ENCODE measurements around the gene PPM1J. TPM values are rescaled to one million over a fixed set of nuclear protein-coding genes. Genes with fewer than 3 reads are reported as not detected.
A peak's percentile ranks its signal among the peaks of the same experiment; 100 is the strongest.

PPM1J gene
- total RNA-seq, 1 donor from 2014 or later = 2.5 TPM

DNA sequence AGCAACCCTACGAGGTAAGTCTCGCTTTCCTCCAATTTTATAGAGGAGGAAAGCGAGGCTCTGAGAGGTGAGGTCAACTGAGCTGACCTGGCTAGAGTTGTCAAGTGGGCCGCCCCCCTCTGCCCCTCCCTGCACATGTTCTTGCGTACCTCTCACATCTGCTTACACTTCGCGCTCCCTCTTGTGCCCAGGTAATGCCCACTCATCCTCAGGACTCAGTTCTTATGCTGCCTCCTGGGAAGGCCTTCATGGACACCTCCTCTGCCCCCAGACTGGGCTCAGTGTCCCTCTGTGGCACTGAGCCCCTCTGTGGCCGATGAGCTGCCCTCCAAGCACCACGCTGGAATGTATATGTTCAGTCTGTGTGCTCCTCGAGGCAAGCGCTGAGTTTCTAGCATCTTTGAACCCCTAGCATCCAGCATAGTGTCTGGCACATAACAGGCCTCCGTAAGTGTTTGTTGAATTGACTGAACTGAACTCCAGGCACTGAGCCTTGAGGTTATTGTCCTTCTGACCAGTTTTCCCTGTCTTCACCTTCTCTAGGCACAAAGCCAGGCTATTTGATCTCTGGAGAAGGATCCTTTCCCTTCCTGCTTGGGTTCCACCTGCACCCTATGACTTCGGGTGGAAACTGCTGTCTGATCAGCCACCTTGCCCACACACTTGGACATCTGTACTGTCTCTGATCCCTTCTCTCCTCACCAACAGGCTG is 27.2 kb downstream of the PPM1J start:
- DNase-seq = no peak

DNA sequence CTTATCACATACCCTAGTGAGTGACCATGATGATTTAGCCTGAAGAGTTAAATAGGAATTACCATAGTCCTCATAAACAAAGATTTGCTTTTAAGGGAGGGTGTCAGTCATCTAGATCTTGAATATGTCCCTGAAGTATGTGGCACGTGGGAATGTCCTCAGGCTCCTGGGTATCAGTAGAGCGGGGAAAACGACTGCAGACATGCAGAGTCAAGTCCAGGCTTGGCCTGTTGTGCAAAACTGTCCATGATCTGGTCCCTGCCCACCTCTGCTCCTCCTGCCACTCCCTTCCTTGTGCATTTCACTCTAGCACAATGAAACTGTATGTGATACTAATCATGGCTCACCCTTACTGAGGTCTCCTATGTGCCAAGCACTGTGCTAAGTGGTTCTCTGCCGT is 27.8 kb downstream of the PPM1J start:
- DNase-seq = no peak

DNA sequence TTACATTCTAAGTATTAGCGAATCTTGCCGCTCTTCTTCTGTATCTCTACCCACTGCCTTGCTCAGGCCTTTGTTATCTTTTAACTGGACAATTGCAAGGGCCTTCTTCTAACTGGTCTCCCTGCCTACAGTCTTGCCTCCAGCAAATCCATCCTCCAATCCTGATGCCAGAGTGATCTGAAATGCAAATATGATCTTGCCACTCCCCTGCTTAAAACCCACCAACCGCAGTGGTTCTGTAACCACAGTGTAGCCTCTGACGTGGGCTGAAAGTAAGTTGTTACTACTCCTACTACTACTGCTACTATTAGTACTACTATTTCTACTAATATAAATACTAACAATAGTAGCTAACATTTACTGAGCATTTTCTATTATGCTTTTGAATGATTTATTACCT is 28.3 kb downstream of the PPM1J start:
- no peak for DNase-seq

DNA sequence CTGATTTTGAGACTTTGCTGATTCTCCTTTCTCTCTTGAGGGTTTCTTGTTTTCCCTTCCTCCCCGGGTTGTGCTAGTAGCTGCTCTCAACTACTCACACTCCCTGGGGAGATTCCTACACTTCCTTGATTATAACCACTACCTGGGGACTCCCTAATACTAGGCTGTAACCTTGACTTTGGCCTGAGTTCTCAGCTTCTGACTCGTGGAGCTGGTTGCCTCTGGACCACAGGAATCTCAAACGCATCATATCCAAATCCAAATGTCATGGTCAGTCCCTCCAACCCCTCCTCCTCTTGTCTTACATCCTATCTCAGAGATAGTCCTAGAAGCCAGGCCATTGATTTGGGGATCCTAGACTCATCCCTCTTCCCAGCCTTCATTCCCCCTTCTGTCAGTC is 28.7 kb downstream of the PPM1J start:
- no peak for DNase-seq

DNA sequence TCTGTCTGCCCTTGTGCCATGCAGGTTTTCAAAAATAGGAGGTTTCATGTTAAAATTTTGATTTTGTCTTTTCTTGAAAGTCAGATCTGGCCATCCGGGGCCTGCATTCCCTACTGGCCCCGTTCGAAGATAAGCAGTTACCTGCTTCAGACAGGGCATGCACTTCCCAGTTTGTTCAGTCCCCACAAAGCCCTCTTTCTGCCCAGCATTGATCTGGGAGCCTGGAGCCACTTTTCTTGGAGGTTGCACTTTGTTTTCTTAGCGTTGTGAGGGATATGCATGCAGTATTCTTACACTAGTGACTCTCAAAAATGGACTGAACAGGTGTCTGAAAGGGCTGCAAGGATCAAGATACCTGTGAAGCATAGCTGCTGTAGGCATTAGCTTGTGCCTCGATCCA is 29.2 kb downstream of the PPM1J start:
- no peak for DNase-seq

DNA sequence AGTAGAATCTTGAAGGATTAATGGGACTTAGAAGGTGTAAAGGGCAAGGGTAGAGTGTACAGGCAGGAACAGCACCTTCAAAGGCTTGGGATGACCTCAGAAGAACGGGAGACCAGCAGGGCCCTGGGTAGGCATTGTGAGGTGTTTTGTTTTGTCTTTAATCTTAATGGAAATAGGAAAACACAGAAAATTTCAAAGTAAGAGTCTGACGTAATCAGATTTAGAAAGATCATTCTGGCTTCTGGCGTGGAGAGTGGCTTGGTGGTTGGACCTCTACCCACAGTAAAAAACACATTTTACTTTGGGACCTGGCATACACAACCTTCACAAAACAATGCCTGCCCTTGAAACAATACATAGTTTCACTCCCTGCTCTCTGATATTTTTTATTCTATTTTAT is 36.5 kb downstream of the PPM1J start:
- no peak for DNase-seq

DNA sequence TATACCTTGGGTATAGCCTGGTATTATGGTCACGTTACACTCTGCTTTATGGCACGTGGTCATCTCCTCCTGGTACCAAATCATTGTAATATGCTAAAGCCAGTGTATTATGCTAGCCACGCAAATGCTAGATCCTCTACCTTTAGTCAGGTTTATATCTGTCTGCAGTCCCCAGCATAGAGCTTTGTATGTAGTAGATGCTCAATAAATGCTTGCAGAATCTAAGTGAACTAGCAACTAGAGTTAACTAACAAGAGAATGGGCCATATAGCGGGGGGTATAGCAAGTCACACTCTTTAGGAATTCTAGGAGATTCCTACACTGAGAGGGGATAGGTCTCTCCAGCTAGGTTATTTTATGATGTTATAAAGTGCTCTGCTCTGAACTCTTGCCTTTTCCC is 37.6 kb downstream of the PPM1J start:
- DNase-seq = no peak

DNA sequence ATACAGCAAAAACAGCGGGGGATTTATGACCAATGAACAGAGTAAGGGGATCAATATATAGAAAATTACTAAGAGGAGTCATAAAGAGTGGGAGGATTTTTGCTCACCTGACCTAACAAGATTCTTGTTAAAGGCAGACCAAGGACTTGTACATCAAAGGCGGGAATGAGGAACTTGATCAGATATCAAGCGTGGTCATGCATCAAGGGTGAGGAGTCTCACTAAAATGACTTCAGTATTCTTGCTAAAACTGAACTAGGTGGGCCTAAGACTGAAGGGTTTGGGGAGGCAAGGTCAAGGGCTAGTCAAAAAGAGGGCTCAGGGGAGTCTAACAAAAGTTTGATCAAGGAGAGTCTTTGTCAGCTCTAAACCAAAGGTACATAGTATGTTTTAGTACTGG is 38.6 kb downstream of the PPM1J start:
- DNase-seq = no peak

DNA sequence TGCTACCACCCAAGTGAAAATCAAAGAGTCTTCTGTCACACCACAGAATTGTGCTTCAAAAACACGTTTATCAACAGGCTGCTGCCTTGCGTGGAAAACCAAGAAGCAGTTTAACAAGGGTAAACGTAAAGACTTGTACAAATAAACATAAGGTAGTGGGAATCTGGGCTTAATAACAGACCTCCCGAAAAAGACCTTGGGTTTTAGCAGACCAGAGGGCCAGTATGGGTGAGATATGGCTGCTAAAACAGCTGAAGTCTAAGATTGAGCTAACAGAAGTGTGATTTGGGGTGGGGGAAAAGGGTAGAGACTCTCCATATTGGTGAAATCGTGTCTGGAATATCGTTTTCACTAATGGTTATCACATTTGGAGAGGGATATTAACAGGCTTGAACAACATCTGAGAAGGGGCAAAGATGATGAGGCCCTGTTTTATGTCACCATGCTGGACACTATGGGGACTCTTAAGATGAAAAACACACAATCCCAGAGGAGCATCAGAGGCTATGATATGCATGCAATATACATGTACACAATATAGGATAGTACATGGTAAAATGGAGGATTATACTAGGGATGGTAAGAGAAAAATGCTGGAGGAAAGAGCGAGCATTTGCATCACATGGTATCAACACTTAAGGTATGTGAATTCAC is 39.3 kb downstream of the PPM1J start:
- no peak for DNase-seq

DNA sequence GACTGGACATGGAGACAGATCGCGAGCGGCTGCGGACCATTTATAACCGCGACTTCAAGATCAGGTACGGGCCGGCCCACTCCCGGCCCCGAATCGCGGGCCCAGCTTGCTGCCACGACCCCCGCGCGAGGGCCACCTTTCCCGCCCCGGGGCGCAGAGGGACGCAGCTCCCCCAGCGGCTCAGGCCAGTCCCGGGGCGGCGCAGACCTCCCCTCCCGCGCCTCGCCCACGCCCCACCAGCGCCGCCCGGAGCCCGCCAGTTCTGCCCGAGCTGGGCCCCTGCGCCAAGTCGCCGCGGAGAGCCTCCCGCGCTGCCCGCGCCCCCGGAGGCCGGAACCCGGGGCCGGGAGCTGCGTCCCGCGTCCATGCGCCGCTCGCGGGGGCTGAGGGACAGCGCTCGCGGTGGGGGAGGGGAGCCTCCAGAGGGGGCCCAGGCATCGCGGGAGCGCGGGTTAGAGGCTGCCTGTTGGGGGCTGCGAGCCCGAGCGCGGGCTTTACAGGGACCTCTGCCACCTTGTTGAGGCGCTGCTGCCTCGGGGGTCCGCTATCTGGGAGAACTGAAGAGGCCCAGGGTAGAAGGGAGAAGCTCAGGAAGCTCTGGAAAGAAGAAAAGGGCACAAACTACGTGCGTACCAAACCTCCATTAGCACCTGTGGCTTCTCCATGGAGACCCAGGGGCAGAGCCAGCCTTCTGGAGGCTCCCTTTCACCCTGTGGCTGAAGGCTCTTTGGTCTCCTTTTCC is 40.0 kb downstream of the PPM1J start:
- DNase-seq = peak; percentile 78

DNA sequence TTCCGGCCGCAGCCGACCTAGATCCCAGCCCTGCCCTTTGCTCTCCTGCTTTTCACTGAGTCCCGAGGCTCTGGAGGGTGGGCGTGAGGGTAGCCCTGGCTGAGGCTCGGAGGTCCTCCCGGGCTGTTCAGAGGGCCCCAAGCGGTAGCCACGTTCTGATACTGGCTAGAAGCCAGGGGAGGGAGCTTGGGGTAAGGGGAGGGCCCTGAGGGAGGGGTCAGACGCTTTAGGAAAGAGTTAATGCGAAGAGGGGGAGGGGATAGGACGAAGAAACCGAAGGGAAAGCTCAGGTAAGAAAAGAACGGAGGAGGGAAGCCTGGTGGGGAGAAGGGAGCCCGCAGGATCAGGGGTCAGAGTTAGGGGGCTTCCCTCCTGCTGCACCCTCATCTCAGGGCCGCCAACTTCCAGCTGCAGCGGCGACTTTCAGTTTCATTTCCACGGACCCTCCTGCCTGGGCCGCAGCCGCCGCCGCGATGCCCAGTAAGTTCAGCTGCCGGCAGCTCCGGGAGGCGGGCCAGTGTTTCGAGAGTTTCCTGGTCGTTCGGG is 40.6 kb downstream of the PPM1J start, which contains the start of gene MOV10:
TSS of gene MOV10 (plus strand) at position 220 of the 546 bp plus-strand sequence. CDS start at position 474, 254 bp downstream.
- peak; percentile 86 for DNase-seq

DNA sequence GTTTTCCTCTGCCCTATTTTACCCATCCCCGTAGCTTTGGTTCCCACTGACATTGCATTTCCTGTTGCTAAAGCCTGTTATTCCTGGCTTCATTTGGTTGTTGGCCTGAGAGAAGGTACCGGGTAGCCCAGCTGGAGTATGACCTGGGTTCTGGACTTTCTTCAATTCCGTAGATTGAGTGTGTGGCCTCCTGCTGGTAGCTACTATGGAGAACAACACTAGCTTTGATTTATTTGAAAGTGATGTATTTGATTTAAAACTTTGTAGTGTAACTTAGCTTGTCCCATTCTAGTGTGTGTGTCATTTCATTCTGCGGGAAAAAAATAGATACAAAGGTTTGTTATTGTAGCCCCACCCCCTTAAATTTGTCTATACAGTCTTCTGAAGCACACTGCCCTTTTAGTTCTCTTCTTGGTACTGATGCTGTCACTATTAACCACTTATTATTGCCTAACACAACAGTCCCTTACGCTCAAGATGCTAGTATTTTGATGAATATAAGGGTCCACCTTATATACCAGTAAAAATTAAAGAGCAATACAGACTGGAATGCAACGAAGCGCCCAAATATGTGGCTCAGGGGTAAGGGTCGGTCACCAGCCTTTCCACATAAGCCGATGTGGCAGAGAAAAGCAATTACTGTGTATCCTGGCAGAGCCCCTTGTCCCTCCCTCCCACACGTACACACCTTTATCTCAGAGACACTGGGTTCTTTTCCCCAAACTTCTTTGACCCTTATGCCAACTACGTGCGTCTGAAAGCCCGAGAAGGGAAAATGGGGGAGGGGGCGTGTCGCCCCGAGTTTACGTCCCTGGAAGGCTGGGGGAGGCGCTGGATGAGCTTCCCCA is 41.3 kb downstream of the PPM1J start:
- peak; percentile 65 for DNase-seq

DNA sequence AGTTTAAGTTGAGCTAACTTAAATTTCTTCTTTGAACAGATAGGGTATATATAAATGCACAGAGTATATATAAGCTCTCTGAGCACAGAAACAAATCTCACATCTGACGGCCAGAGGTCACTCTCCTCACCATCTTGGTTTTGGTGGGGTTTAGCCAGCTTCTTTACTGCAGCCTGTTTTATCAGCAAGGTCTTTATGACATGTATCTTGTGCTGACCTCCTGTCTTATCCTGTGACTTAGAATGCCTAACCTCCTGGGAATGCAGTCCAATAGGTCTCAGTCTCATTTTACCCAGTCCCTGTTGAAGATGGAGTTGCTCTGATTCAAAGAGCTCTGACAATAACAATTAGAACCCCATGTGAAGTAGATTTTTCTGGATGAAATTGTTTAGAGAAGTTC is 42.3 kb downstream of the PPM1J start:
- no peak for DNase-seq

DNA sequence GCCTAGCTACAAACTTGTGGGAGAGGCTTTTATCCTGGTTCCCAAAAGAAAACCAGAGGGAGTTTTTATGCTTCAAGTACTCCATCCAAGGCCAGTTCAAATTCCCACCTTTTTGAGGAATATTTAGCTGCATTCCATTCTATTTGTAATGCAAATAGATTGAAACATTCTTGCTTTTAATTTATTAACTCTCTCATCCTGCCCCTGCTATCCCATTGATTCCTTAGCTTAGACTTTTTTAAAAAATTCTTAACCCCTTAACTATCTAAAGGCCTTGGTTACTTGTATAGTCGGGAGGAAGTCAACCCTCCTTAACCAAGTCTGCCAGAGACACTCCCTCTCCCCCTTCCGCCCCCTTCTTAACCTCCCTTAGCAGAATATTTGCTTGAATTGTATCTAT is 43.1 kb downstream of the PPM1J start:
- DNase-seq = no peak

DNA sequence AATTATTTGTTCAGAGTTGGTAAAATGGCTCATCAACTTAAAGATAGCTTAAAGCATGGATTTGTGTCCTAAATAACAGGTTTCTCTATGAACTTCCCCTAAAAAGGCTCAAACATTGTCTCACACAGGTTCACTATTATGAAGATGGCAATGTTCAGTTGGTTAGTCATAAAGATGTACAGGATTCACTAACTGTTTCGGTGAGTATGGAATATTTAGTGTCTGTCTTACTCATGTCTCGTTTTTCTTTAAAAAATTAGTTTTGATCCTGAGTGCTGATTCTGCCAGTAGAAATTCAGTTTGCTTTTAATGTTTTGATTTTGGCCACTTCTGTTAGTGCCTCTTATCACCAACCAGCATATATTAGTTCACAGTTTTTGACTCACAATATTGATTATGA is 48.2 kb downstream of the PPM1J start:
- DNase-seq = no peak

DNA sequence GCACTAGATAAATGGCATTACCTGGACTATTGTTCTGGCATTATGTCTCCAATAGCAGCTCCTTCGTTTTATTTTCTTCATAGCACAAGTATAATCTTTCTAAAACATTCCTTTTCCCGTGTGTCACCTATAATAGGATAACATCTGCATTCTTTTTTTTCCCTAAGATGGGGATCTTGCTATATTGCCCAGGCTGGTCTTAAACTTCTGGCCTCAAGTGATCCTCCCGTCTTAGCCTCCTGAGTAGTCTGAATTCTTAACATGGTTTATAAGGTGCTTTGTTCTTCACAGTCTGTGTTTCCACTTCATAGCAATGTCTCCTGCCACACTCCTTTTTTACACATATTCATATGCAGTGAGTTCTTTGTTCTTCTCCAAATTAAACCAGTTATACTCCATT is 49.3 kb downstream of the PPM1J start:
- no peak for DNase-seq

Other genes with a start within 250 kb of the PPM1J start
- gene WNT2B, start 206.4 kb downstream of the PPM1J start, total RNA-seq = 6.1 TPM
- 38.3 TPM for gene ST7L, start 96.2 kb downstream of the PPM1J start, total RNA-seq
- 112 TPM for gene CAPZA1, start 95.5 kb downstream of the PPM1J start, total RNA-seq
- gene MOV10, start 40.7 kb downstream of the PPM1J start, total RNA-seq = 27.5 TPM
- 159 TPM for gene RHOC, start 8.2 kb downstream of the PPM1J start, total RNA-seq
- 71.7 TPM for gene SLC16A1, start 240.9 kb upstream of the PPM1J start, total RNA-seq